NCI-H2081 treated with DMSO at 0.1 percent for 48 hours (cell line): ENCODE data around the gene MIB2.

ENCODE experiments used
- DNase-seq: peaks from one replicate; lab custom pipeline; 2025; lab: John Stamatoyannopoulos, UW

MIB2 gene

DNA sequence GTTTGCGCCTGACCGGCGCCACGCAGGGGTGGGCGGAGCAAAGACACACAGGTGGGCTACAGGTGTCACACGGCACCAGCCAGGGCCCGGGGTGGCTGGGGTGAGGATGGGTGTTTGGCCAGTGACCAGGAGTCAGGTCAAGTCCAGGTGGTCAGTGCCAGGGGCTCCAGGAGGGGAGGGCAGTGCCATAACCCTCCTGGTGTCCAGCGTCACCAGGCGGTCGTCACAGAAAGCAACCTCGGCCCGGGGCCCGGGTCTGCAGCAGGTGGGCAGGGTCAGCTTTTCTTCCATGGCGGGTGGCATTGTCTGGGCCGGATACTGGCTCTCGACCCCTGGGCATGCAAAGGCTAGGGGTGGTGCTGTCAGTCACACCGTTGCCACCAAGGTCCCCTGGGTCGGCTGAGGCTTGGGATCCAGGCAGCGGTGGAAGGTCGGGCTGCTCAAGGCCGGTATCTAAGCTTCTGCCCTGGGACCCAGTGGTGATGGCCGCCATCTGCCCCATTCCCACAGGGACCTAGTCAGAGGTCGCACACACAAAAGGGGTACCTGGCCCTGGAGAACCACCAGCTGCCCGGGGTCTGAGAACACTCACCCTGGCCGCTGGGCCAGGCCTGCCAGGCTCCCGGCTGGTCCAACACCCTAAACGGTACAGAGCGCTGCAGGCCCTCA is 17.1 kb upstream of the MIB2 start:
- DNase-seq = no peak

GRCh38 chr1:1598720-1599029 is 16.6 kb upstream of the MIB2 start:
- DNase-seq = no peak

DNA sequence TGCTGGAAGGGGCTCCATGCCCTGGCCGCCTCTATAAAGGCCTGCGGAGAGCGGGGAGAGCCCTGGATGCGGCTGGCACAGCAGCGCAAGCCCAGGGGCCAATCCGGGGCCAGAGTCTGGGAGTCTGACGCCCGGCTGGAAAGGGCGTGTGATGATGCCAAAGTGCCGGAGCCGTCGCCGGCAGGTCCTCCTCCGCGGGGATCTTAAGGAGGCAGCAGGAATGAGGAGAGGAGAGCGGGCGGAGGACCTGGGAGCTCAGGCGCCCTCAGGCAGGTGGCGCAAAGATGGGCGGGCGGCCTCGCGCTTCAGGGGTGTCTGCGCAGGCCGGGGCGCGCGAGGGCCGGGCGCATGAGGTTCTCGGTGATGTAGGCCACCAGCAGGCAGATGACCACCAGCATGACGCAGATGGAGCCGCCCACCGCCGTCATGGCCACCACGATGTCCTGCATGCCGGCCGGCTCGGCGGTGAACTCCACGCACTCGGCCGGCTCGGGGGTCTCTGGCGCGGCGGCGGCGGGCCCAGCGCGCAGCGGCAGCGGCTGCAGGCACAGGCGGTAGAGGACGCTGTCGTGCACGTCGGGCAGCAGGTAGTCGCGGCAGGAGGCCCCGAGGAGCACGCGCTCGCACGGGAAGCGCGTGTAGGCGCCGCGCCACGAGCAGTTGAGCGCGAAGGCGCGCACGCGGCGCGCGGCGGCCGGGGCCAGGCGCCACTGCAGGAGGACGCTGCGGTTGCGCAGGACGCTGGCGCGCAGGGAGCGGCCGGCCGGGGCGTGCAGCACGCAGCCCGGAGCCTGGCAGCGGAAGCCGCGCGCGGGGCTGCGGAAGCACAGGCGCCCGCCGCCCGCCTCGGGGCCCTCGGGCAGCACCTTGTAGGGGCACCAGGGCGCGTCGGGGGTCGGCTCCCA is 16.0 kb upstream of the MIB2 start:
- no peak for DNase-seq

DNA sequence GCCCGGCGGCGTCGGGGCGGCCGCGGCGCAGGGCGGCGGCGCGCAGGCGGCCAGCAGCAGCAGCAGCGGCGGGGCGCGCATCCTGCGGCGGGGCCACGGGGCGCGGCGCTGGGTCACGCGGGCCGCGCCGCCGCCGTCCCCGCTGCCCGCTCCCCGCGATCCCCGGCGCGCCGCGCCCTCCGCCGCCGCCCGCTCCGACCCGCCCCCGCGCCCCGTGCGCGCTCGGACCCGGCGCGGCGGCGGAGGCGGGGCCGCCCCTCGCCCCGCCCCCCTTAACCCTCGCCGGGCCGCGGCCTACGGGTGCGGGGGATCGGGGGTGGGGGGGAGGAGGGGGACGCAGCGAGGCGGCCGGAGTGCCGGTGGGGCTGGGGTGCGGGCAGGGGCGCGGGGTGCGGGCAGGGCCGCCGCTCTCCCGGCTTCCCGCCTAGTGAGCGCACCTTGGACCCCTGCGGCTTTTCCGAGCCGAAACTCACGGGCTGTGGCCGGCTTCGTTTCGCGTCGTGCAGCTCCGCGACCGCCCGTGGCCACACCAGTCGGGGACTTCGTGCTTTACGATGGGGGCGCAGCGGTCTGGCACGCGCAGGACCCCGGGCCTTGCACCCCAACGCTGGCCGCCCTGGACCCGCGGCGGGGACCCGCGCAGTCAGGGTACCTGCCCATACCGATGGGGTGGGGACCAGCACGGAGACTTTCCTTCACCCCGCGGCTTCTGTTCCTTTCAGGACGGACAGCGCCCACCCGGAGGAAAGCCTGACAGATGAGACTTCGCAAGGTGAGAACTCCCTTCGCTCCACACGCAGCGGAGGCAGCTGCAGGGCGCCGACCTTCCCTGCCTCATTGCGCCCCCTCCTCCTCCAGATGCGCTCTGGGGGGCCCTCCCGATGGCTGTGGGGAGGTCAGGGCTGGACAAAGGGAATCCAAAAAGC is 15.1 kb upstream of the MIB2 start, which contains the start of gene FNDC10:
Gene FNDC10, minus strand, starts transcription at position 201 of the 926 bp plus-strand sequence. Its CDS starts 120 bp downstream, at position 81.
- DNase-seq = no peak

- no peak for DNase-seq
Measured at GRCh38 chr1:1600861-1601563, 14.3 kb upstream of the MIB2 start.

DNA sequence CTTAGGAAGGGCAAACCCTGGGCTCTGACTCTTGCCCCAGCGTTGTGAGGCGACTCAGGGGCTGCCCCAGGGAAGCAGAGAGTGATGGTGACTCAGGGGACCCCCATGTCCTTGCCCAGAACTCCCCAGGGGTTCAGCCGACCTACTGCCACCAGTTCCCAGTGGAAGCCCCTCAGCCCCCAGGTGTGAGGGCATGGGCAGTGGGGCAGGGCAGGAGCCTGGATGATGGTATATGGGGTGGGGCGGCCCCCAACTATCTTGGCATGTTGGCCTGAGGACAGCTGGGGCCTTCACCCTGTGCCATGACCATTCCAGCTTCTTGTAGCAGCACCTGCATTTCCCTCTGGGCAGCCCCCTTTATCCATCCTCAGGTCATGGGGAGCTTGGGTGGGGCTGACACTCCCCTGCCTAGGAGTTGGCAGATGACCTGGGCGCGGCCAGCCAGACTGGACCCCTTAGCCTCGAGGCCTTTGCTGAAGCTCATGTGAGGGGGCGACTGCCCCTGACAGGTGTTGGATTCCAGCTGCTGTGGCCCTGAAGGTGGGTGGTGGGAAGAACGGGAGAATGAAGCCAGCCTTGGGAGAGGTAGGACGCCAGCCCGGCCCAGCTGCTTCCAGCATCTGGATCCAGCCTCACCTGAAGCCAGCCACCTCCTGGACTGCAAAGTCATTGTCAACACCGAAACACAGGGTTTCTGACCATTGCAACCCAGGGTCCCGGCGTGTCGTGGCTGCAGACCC is 13.6 kb upstream of the MIB2 start:
- no peak for DNase-seq

DNA sequence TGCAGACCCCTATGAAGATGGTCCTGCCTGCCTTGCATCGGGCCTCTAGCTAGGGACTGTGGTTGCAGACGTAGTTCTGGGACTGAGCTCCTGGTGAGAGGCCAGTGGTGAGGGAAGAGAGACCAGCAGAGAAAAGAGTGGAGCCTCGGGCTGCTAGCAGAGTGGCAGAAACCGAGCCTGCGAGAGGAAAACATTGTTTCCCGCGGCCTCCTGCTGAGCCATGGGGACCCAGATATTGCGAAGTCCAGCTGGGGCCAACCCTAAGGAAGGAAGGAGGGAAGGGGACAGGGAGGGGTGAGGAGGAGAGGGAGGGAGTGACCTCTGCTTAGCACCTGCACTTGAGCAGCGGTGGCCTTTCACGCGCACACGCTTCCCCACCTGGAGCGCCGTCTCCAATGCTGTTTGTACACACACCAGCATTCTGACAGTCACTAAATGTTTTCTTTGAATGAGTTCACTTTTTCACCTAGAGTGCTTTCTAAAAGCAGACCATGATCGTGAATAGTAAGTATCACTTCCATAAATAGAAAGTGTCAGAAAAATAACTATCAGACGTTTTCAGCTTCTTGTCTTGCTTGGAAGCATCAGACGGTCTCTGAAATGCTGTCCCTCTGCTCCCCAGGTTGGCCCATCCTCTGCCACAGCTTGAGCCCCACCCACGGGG is 12.9 kb upstream of the MIB2 start:
- DNase-seq = no peak

DNA sequence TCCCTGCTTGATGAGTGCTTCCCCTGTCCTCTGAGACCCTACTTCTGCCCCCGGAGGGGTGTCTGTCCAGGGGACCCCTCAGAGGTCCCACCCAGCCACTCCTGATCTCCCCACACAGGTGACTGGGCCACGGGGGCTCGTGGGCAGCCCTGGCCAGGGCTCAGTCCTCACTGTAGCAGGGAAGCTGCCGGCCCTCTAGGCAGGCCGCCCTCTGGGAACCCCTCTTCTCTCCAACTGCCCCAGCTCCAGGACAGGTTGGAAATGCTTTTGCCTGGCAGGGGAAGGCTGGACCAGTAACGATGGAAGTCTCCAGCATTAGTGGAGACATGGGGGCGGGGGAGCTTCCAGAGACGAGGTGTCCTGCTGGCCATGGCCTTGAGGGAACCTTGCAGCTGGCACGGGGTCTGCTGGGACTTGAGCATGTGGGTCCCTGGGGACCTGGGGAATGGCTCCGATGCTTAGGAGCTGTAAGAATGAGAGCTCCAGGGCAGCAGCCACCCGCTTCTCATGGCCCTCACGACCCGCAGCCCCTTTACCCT is 12.3 kb upstream of the MIB2 start:
- DNase-seq = no peak

- no peak for DNase-seq
Measured at GRCh38 chr1:1603671-1604373, 11.5 kb upstream of the MIB2 start.

DNA sequence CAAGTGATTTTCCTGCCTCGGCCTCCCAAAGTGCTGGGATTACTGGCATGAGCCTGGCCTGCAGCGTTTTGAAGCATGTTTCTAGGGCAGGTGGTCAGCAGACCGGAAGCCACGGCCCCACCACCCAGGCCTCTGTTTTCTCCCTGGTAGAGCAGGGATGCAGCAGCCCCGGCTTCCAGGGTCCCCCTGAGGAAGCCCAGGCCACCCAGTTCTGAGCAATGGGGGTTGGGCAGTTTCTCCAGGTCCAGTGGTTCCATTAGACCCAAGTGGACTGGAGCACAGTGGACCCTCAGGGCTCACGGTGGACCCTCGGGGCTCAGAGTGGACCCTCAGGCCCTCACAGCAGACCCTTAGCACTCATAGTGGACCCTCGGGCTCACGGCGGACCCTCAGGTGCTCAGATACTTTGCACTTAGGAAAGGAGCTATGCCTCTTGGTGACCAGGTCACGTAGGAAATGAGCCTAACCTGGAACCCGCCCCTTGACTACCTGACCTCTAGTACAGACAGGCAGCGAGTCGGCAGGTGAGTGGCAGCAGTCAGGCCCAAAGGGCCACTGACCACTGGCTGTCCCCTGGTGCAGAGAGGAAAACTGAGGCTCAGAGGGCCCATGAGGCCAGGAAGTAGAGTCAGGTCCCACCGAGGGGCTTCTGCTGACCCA is 10.8 kb upstream of the MIB2 start:
- no peak for DNase-seq

DNA sequence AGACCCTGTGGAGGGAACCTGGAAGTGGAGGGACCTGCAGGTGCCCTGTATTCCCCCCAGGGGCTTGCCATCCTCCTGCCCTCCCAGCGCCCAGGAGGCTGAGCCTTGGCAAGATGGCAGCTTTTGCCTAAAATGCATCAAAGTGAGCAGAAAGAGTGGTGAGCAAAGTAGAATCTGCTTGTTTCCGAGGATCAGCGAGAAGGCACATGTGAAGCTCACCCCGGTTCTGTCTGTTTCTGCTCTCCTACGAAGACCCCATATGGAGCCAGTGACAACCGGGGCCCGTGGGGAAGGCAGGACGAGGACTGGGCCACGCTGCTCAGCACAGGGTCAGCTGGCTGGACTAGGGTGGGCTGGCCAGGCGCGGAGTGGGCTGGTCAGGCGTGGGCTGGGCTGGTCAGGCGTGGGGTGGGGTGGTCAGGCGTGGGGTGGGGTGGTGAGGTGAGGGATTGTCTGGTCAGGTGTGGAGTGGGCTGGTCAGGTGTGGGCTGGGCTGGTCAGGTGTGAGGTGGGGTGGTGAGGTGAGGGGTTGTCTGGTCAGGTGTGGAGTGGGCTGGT is 10.2 kb upstream of the MIB2 start:
- DNase-seq = no peak

- DNase-seq = no peak
Measured at GRCh38 chr1:1605724-1606123, 9.6 kb upstream of the MIB2 start.

- no peak for DNase-seq
Measured at GRCh38 chr1:1606232-1606631, 9.1 kb upstream of the MIB2 start.

GRCh38 chr1:1609822-1610485 is 5.3 kb upstream of the MIB2 start:
- no peak for DNase-seq

GRCh38 chr1:1610796-1611195 is 4.5 kb upstream of the MIB2 start:
- DNase-seq = no peak

DNA sequence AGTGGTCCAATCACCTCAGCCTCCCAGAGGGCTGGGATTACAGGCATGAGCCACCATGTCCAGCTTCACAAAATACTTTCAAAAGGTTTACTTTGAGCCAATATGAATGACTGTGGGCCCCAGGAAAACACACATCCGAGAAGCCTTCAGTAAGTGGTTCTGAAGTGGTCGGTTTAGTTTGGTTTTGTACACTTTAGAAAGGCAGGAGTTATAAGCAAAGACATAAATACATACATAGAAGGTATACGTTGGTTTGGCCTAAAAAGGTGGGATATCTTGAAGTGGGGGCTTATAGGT is 3.2 kb upstream of the MIB2 start:
- DNase-seq = no peak

DNA sequence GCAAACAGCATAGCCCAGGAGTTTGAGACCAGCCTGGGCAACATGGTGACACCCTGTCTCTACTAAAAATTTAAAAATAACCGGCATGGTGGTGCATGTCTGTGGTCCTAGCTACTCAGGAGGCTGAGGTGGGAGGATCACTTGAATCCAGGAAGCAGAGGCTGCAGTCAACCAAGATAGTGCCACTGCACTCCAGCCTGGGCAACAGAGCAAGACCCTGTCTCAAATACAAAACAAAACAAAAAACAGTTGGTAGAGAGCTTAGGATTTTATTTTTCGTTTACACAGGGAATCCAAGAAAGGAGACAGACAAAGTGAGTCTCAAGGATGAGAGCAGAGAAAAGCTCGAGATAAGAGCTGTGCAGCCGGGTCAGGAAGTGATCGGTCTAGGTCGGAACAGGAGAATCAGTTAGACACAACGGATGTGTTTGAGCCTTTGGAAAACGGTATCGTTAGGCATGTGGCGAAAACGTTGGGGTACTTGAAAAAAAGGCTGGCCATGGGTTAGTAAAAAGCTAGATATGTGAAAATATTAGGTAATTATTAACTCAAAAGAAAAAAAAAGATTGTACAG is 1.7 kb upstream of the MIB2 start:
- no peak for DNase-seq
